SK-N-MC (cell line): Measurements from ENCODE around the gene CNTNAP3B.
"Not testable (repeated sequence)": the region's sequence is repeated elsewhere in the genome, so short reads cannot be mapped to it uniquely, and the experiment has no call there.

Experiments
- DNase-seq: peaks from one replicate; pipeline ENCODE4 v3.0.0-alpha.2; 2011; ENCODE audit warnings: low read depth, low spot score
- H3K27ac ChIP-seq: fragments of 200-600 bp; sonication (generic); 2 replicates; pipeline ENCODE4 v1.5.1; 2016; ENCODE audit warnings: mixed run types
- H3K36me3 ChIP-seq: fragments of 200-600 bp; sonication (generic); 2 replicates; pipeline ENCODE4 v1.6.1; 2017; ENCODE audit warnings: antibody characterized with exemption, low read length, mixed read lengths; ENCODE audit not compliant: insufficient read depth
- H3K4me3 ChIP-seq: fragments of 200-600 bp; sonication (generic); 2 replicates; pipeline ENCODE4 v1.5.1; 2016
- H3K9ac ChIP-seq: fragments of 200-600 bp; sonication (generic); 2 replicates; pipeline ENCODE4 v1.8.0; 2017; ENCODE audit warnings: mixed run types, mixed read lengths; ENCODE audit not compliant: insufficient read length
- H3K9me3 ChIP-seq: fragments of 200-600 bp; sonication (generic); 2 replicates; pipeline ENCODE4 v1.6.1; 2017; ENCODE audit warnings: low read depth, mild to moderate bottlenecking, antibody characterized with exemption, low read length, moderate library complexity, mixed read lengths

The CNTNAP3B gene

DNA sequence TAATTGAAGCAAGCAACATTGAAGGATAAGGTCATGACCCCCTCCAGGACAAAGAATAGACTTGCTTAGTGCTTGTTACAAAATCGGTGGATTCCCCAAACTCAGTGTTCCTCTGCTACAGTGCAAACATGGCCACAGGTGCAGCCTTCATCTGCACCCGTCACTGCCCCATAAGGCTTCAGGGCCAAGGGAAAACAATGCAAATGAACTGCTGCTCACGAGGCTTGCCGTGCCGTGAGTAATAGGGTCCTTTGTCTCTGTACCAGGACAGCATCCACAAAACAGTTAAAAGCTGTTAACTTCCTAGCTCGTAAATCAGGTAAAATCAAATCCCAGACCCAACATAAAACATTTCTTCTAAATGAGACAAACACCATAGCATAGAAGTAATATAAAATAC lies 226.5 kb downstream of the CNTNAP3B start:
- H3K9ac ChIP-seq, H3K36me3 ChIP-seq, H3K27ac ChIP-seq, H3K9me3 ChIP-seq, DNase-seq, H3K4me3 ChIP-seq: not testable (repeated sequence)

DNA sequence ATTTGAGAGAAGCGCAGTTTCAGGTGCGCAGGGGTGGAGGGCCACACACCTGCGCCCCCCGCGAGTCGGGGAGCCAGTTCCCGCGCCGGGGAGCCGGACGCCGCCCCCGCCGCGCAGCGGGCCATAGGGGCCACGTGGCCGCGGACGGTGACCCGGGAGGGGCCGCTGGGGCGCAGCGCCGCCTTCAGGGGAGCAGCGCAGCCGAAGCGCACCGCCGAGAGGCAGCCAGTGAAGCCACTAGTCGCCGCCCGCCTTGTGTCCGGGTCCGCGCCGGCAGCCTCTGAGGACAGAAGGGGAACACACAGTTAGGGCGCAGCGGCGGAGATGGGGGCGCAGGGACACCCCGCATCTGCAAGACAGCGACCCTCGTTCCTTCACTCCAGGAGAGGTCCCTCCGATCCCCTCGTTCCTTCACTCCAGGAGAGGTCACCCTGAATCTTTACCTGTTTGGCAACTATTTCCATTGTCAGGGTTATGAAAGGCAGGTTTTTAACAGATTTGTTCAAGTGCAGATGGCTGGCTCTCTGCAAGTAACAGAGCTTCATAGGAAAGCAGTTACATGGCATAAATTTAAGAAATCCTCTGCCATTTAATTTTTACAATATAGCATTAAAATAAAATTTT lies 230.4 kb downstream of the CNTNAP3B start:
- H3K36me3 ChIP-seq, H3K4me3 ChIP-seq, H3K27ac ChIP-seq, H3K9ac ChIP-seq, DNase-seq, H3K9me3 ChIP-seq: not testable (repeated sequence)

DNA sequence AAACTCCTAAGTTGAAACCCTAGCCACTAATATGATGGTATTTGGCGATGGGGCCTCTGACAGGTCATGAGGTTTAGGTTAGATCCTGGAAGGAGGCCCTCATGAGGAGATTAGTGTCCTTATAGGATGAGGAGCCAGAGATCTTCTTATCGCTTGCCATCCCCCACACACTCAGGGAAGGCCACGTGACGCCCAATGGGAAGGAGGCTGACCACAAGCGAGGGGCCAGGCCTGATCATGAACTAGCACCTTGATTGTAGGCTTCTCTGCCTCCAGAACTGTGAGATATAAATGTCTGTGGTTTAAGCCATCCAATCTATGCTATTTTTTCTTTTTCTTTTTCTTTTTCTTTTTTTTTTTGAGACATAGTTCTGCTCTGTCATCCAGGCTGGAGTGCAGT lies 254.7 kb downstream of the CNTNAP3B start:
- DNase-seq, H3K4me3 ChIP-seq, H3K27ac ChIP-seq, H3K9me3 ChIP-seq, H3K36me3 ChIP-seq, H3K9ac ChIP-seq: not testable (repeated sequence)

DNA sequence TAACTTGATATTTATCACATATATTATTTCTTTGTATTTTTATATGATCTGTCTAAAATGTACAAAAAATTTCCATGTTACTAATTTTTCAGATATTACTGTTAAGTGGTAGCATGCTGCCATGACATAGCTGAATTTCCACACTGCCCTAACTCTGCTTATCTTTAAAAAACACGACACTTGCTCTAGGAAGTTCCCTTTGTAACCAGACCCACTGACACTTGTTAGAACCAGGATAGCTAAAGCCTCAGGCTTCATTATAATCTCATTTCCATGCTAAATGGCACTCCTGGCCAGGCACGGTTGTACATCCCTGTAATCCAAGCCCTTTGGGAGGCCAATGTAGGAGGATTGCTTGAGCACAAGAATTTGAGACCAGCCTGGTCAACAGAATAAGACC lies 273.8 kb downstream of the CNTNAP3B start:
- not testable (repeated sequence) for H3K9me3 ChIP-seq, H3K36me3 ChIP-seq, H3K4me3 ChIP-seq, H3K27ac ChIP-seq, DNase-seq, H3K9ac ChIP-seq

DNA sequence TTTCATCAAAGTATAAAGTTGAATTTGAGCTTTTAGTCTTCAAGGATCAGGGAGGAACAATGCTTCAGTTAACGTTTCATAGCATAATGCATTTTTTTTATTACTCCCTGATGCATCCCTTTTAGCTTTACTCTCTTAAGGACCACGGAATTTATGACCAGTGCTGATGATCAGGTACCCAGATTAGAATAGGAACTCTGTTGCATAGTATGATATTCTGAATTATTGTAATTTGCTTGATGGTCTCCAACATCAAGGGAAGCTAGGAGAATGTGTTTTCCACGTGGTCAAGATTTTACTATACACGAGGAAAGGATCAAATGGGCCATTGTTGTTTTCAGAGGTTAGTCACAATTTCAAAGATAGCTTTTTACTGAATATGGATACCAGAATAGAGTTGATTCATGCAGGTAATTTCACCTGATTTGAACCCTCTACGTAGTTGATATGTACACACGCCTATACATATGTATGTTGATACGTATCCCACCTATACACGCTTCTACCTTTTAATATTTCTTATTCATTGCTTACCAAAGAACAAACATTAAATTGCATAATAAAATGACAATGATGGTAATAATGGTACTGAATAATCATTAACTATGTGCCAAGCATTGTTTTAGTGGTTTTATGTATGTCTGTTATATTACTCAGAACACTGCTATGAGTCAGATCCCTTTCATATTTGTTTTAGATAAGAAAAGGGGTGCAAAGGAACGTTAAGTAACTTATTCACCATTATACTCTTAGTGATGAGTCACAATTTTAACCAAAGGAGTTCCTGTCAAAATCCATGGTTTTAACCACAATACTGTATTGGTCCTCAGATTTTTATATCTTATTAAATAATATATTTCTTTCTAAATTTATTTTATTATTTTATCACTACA lies 277.1 kb downstream of the CNTNAP3B start:
- not testable (repeated sequence) for H3K36me3 ChIP-seq, H3K4me3 ChIP-seq, H3K27ac ChIP-seq, DNase-seq, H3K9ac ChIP-seq, H3K9me3 ChIP-seq

DNA sequence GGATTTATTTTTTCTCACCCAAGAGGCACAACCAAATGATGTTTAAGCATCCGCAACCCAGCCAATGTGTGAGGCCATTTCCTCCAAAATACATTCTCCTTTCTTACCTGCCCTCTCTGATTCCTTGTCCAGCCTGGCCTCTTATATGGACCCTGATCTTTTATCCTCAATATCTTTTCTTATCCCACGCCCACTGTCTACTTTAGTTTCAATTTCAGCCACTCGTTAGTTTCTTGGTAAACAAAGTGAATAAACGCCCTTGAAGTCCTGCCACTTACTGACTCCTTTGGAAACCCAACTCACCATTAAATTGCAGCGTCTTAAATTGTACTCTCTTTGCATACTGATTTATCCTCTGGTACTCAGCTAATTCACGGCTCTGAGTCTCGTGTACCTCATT lies 281.4 kb downstream of the CNTNAP3B start:
- H3K4me3 ChIP-seq, DNase-seq, H3K9me3 ChIP-seq, H3K27ac ChIP-seq, H3K9ac ChIP-seq, H3K36me3 ChIP-seq: not testable (repeated sequence)
